Right lobe of liver (tissue), 4 donors: ENCODE data around the gene KDM2B.

Experiments
- CTCF ChIP-seq, 4 donors: fragments of 200-600 bp in 3 of 4; fragments of 450-650 bp in 1 of 4; IDR thresholded peaks; one replicate each; pipeline versions ENCODE4 v1.5.1 to v1.8.0; 2016 to 2022; ENCODE audit warnings: antibody characterized with exemption in 4 of 4, mild to moderate bottlenecking in 2 of 4
- POLR2A ChIP-seq: fragments of 450-650 bp; IDR thresholded peaks from one replicate; pipeline ENCODE4 v1.6.1; 2017; ENCODE audit warnings: antibody characterized with exemption, mild to moderate bottlenecking
- donor health status: DM: no; HTN: no; CAD: no.
- donor health status: DM: no; HTN: no; CAD: no.
- donor health status: DM: no; HTN: yes; CAD: no.

- peak; percentile 82 to 87 (median 85) for TF ChIP-seq CTCF (IDR thresholded peaks at IDR 0.05)
- no peak for TF ChIP-seq POLR2A
Observed at GRCh38 chr12:121443193-121443870, 137.5 kb downstream of the KDM2B start.
